ENCODE measurements around the gene PITX2.
A peak's percentile ranks its signal among the peaks of the same experiment; 100 is the strongest.

PITX2 gene

GRCh38 chr4:110624398-110624780 lies 1.5 kb upstream of the PITX2 start:
- TF ChIP-seq, protein P1, sequence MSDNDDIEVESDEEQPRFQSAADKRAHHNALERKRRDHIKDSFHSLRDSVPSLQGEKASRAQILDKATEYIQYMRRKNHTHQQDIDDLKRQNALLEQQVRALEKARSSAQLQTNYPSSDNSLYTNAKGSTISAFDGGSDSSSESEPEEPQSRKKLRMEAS (IDR thresholded peaks at IDR 0.05), result no peak
- TF ChIP-seq USF1 (IDR thresholded peaks at IDR 0.05), result no peak
- TF ChIP-seq TCF12 (IDR thresholded peaks at IDR 0.05; ENCODE audit: low read depth), result no peak
- TF ChIP-seq EGR1 (IDR thresholded peaks at IDR 0.05), result no peak
- no peak for TF ChIP-seq TEAD4 (IDR thresholded peaks at IDR 0.05)
- no peak for TF ChIP-seq TAF1 (IDR thresholded peaks at IDR 0.05; ENCODE audit: low read depth)
- TF ChIP-seq ZBTB7A (IDR thresholded peaks at IDR 0.05; ENCODE audit: low read depth), result no peak
- no peak for TF ChIP-seq RAD21 (IDR thresholded peaks at IDR 0.05; ENCODE audit: low read depth)
- no peak for TF ChIP-seq EP300 (IDR thresholded peaks at IDR 0.05; ENCODE audit: borderline replicate concordance)
- TF ChIP-seq YY1 (IDR thresholded peaks at IDR 0.05; ENCODE audit: low read depth), result no peak

- TF ChIP-seq RAD21 (IDR thresholded peaks at IDR 0.05; ENCODE audit: low read depth) (no peak), ZBTB7A (IDR thresholded peaks at IDR 0.05; ENCODE audit: low read depth) (no peak), CREB1 (IDR thresholded peaks at IDR 0.05; ENCODE audit: low read depth) (no peak), NFIC (IDR thresholded peaks at IDR 0.05) (no peak), USF1 (IDR thresholded peaks at IDR 0.05) (no peak), EP300 (IDR thresholded peaks at IDR 0.05; ENCODE audit: borderline replicate concordance) (no peak), YY1 (IDR thresholded peaks at IDR 0.05; ENCODE audit: low read depth) (no peak), TCF12 (IDR thresholded peaks at IDR 0.05; ENCODE audit: low read depth) (no peak), FOXM1 (IDR thresholded peaks at IDR 0.05; ENCODE audit: borderline replicate concordance, low read depth) (no peak), CEBPB (IDR thresholded peaks at IDR 0.05) (no peak), TEAD4 (IDR thresholded peaks at IDR 0.05) (no peak)
Measured at GRCh38 chr4:110623718-110624397, 981 bp upstream of the PITX2 start.

GRCh38 chr4:110621839-110622751 lies 782 bp downstream of the PITX2 start:
- TF ChIP-seq CEBPB (IDR thresholded peaks at IDR 0.05) (no peak), YY1 (IDR thresholded peaks at IDR 0.05; ENCODE audit: low read depth) (0 out of 2 replicates have a peak, but pooled peaks have one; percentile 8)

- no peak for TF ChIP-seq ZBTB7A (IDR thresholded peaks at IDR 0.05; ENCODE audit: low read depth)
- TF ChIP-seq CREB1 (IDR thresholded peaks at IDR 0.05; ENCODE audit: low read depth), result no peak
- TF ChIP-seq USF1 (IDR thresholded peaks at IDR 0.05), result no peak
- no peak for TF ChIP-seq NFIC (IDR thresholded peaks at IDR 0.05)
- TF ChIP-seq RAD21 (IDR thresholded peaks at IDR 0.05; ENCODE audit: low read depth), result no peak
- no peak for TF ChIP-seq TAF1 (IDR thresholded peaks at IDR 0.05; ENCODE audit: low read depth)
- TF ChIP-seq, protein P1 (IDR thresholded peaks at IDR 0.05), result no peak
- TF ChIP-seq, protein P2, sequence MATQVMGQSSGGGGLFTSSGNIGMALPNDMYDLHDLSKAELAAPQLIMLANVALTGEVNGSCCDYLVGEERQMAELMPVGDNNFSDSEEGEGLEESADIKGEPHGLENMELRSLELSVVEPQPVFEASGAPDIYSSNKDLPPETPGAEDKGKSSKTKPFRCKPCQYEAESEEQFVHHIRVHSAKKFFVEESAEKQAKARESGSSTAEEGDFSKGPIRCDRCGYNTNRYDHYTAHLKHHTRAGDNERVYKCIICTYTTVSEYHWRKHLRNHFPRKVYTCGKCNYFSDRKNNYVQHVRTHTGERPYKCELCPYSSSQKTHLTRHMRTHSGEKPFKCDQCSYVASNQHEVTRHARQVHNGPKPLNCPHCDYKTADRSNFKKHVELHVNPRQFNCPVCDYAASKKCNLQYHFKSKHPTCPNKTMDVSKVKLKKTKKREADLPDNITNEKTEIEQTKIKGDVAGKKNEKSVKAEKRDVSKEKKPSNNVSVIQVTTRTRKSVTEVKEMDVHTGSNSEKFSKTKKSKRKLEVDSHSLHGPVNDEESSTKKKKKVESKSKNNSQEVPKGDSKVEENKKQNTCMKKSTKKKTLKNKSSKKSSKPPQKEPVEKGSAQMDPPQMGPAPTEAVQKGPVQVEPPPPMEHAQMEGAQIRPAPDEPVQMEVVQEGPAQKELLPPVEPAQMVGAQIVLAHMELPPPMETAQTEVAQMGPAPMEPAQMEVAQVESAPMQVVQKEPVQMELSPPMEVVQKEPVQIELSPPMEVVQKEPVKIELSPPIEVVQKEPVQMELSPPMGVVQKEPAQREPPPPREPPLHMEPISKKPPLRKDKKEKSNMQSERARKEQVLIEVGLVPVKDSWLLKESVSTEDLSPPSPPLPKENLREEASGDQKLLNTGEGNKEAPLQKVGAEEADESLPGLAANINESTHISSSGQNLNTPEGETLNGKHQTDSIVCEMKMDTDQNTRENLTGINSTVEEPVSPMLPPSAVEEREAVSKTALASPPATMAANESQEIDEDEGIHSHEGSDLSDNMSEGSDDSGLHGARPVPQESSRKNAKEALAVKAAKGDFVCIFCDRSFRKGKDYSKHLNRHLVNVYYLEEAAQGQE (IDR thresholded peaks at IDR 0.05; ENCODE audit: low read depth), result no peak
- no peak for TF ChIP-seq CEBPB (IDR thresholded peaks at IDR 0.05)
- TF ChIP-seq TEAD4 (IDR thresholded peaks at IDR 0.05), result no peak
- no peak for TF ChIP-seq EGR1 (IDR thresholded peaks at IDR 0.05)
- no peak for TF ChIP-seq EP300 (IDR thresholded peaks at IDR 0.05; ENCODE audit: borderline replicate concordance)
- TF ChIP-seq FOXM1 (IDR thresholded peaks at IDR 0.05; ENCODE audit: borderline replicate concordance, low read depth), result no peak
- TF ChIP-seq TCF12 (IDR thresholded peaks at IDR 0.05; ENCODE audit: low read depth), result no peak
- no peak for TF ChIP-seq YY1 (IDR thresholded peaks at IDR 0.05; ENCODE audit: low read depth)
Measured at GRCh38 chr4:110621328-110621812, 1.5 kb downstream of the PITX2 start.

GRCh38 chr4:110620691-110621327 lies 2.1 kb downstream of the PITX2 start:
- TF ChIP-seq NFIC (IDR thresholded peaks at IDR 0.05) (no peak), TEAD4 (IDR thresholded peaks at IDR 0.05) (no peak), CEBPB (IDR thresholded peaks at IDR 0.05) (no peak), EP300 (IDR thresholded peaks at IDR 0.05; ENCODE audit: borderline replicate concordance) (no peak), FOXM1 (IDR thresholded peaks at IDR 0.05; ENCODE audit: borderline replicate concordance, low read depth) (no peak), RAD21 (IDR thresholded peaks at IDR 0.05; ENCODE audit: low read depth) (no peak), TCF12 (IDR thresholded peaks at IDR 0.05; ENCODE audit: low read depth) (no peak), TAF1 (IDR thresholded peaks at IDR 0.05; ENCODE audit: low read depth) (no peak), EGR1 (IDR thresholded peaks at IDR 0.05) (no peak), ZBTB7A (IDR thresholded peaks at IDR 0.05; ENCODE audit: low read depth) (no peak), USF1 (IDR thresholded peaks at IDR 0.05) (no peak), CREB1 (IDR thresholded peaks at IDR 0.05; ENCODE audit: low read depth) (no peak), YY1 (IDR thresholded peaks at IDR 0.05; ENCODE audit: low read depth) (no peak)
- TF ChIP-seq, protein P2 (IDR thresholded peaks at IDR 0.05; ENCODE audit: low read depth), result no peak
- TF ChIP-seq, protein P1 (IDR thresholded peaks at IDR 0.05), result no peak

All from Ishikawa (cell line).